Erythroblast (primary cell): ENCODE data around the gene CCDC40.

Source experiments
- GATA1 ChIP-seq: IDR thresholded peaks from 2 replicates; pipeline ENCODE4 v1.6.1; 2011; ENCODE audit warnings: low read depth, mild to moderate bottlenecking, control low read depth, low read length, moderate library complexity
- POLR2A ChIP-seq: IDR thresholded peaks from 2 replicates; pipeline ENCODE4 v1.6.1; 2011; ENCODE audit warnings: mild to moderate bottlenecking, low read length

- TF ChIP-seq POLR2A: no peak
- no peak for TF ChIP-seq GATA1
These were observed 25.0 kb downstream of the CCDC40 start for GRCh38 chr17:80061421-80061820.
